Measurements from ENCODE around the gene H2BK1. TPM values are rescaled to one million over a fixed set of nuclear protein-coding genes. Genes with fewer than 3 reads are reported as not detected.

The H2BK1 gene
- total RNA-seq, 1 donor from 2014 or later, result not detected

- intact Hi-C loops (cut with micrococcal nuclease), result no loop called here
- no peak for ATAC-seq
- DNase-seq, result no peak
Observed at GRCh38 chr7:151208253-151208862, 1.9 kb downstream of the H2BK1 start.

DNA sequence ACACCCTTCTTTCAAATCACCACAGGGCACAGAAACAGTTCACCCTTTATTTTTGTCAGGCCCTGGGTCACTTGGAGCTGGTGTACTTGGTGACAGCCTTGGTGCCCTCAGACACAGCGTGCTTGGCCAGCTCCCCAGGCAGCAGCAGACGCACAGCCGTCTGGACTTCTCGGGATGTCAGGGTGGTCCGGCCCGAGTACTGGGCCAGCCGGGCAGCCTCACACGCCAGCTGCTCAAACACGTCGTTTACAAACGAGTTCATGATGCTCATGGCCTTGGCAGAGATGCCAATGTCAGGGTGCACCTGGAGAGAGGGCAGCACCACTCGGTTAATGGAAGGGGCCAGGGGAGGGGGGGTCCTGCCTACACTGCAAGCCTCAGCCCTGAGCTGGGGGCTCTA, 2.5 kb downstream of the H2BK1 start:
- intact Hi-C loops (cut with micrococcal nuclease), result no loop called here
- DNase-seq (no peak), ATAC-seq (no peak)

- intact Hi-C loops (cut with micrococcal nuclease), result no loop called here
- ATAC-seq, result no peak
- DNase-seq, result no peak
Observed at GRCh38 chr7:151207315-151207714, 3.0 kb downstream of the H2BK1 start.

DNA sequence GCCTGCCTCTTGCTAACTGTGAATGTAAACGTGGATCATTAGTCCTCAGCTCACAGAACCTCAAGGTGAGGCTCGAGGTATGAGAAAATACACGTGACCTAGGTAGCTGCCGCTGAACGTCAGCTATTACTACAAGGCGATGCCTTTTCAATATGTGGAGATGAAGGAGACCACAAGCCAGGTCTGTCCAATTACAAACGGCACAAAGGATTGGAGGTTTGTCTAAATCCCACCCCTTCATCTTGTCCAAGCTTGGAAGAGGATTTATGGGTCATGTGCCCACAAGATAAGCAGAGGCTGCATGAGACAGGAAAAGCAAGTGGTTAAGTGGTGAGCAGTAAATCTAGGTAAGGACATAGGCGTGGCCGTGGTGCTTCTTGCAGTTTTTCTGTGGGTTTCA, 3.4 kb downstream of the H2BK1 start:
- DNase-seq, result no peak
- intact Hi-C loops (cut with micrococcal nuclease), result no loop called here
- no peak for ATAC-seq

DNA sequence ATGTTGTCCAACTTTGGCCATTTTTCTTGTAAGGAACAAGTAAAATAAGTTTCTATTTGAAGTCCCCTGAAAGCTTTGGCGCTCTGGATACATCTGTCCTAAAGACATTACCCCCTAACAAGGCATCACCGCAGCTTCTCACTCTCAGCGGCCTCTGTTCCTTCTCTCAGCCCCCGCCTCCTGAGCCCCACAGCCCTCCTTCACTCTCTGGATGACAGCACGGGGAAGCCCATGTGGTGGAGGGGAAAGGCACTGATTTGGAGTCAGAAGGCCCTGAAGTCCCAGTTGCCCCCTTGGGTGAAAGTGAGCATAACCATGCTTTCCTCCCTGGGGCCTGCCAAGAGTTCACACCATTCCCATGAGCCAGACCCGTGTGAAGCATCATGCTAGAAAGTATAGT, 4.6 kb downstream of the H2BK1 start:
- ATAC-seq, result no peak
- intact Hi-C loops (cut with micrococcal nuclease), result no loop called here

DNA sequence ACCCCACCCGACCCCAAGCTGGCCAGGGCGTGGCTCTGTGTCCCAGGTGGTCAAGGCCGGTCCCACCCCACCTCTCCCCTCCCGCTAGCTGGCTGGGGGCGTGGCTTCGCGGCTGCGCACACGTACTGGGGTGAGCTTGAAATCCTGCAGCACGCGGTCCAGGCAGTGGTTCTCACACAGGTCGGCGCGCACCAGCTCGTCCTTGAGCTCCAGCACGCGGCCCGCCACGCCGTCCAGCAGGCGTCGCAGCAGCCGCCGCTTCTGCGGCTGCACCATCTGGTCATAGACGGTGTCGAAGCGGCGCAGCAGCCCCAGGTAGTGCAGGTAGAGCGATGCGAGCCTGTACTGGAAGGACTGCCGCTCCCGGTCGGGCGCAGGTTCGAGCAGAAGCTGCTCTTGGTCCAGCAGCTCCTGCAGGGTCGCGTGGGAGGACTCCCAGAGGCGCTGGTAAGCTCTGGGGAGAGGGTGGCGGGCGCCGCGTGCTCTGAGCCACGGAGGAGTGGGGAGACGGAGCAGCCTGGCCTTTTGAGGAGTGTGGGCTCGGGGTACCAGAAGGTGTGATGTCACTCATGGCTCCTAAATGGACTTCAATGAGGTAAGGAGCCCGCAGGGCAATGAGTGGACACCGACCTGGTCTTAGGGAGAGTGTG, 5.8 kb downstream of the H2BK1 start:
- no peak for DNase-seq
- intact Hi-C loops (cut with micrococcal nuclease), result no loop called here

More for the DNA sequence above, 4.6 kb downstream of the H2BK1 start:
- DNase-seq, result no peak

DNA sequence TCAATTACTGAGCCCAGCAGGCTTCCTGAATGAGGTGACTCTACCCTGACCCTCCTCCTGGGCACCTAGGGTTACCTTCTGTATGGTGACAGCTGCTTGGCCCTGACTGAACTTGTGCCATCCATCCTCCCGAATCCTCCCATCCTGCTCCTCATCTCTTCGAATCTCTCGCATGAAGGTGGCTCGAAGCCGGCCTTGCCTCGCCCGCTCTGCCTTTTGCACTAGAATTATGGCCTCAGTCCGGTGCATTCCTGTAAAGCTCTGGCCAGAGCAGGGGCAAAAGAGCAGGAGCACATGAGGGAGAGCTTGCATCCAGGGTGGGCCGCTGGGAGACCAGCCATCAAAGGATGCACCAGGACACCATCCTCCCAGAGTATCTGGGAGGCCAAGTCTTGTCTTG, 7.5 kb downstream of the H2BK1 start:
- DNase-seq, result no peak
- intact Hi-C loops (cut with micrococcal nuclease), result no loop called here
- no peak for ATAC-seq

More for the DNA sequence above, 5.8 kb downstream of the H2BK1 start:
- ATAC-seq, result peak; percentile 22

DNA sequence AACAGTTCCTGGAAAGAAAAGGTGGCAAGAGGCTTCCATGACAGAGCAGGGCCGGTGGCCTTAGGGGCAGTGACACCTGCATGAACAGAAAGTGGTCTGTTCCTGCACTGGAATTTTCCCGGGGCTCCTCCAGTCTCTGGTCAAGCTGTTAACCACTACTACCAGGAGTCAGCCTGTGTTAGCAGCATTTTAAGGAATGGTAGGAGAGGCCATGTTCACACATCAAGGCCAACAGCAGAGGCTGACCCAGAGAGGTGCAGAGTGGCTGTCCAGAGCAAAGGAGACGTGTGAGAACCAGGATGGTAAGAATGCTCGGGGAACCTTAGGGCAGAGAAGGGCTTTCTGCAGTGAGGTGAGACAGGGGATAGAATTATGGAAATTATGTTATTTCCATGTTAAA, 8.5 kb downstream of the H2BK1 start:
- intact Hi-C loops (cut with micrococcal nuclease), result no loop called here
- DNase-seq, result no peak
- ATAC-seq, result no peak

- intact Hi-C loops (cut with micrococcal nuclease), result no loop called here
- ATAC-seq (no peak), DNase-seq (no peak)
Observed at GRCh38 chr7:151201344-151201743, 8.9 kb downstream of the H2BK1 start.

DNA sequence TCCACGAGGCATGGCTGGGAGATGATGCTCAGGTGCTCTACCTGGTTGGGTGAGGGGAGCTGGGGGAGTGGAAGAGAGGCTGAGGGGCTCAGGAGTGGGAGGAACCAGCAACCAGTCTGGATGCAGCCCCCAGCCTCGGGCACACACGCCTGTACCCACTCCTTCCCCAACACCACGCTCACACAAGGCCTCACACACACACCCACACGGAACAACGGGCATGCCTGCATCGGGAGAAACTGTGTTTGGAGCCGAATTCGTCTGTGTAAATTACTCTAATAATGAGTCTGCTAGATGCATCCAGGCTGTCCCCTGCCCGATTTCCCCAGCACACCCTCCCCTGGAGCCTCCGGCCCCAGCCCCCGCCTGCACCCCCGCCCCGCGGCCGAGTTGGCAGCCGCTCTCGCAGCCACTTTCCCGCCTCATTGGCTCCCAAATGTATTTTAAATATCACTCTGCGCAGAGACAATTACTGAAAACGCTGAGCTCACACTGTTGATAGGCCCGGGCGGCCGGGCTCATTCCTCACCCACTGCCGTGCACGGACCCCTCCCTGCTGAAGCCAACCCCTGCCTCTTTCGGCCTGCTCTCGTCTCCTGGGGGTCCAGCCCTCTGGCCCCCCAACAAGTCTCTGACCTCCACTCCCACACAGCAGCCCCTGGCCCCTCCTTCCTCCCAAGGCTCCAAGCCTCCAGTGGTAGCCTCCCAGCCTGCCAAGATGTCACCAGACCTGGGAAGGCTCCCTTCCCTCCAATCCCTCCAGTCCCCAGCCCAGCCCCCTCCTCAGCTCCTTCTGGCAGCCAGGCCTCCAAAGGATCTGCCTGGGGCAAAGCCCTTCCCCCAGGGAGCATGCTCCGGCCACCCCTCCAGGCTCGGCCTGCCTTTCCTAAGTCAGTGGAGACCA, 11.1 kb downstream of the H2BK1 start:
- no peak for ATAC-seq
- intact Hi-C loops (cut with micrococcal nuclease), result no loop called here

DNA sequence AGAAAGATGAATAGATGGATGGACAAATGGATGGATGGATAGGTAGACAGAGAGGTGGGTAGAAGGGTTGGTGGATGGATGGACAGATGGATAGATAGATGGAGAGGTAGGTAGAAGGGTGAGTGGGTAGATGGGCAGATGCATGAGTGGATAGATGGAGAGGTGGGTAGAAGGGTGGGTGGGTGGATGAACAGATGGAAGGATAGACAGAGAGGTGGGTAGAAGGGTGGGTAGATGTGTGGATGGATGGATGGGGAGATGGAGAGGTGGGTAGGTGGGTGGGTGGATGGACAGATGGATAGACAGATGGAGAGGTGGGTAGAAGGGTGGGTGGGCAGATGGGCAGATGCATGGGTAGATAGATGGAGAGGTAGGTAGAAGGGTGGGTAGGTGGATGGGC, 12.4 kb downstream of the H2BK1 start:
- no peak for DNase-seq
- ATAC-seq, result no peak
- intact Hi-C loops (cut with micrococcal nuclease), result no loop called here

More for the DNA sequence above, 11.1 kb downstream of the H2BK1 start:
- no peak for DNase-seq

GRCh38 chr7:151195616-151196450, 14.5 kb downstream of the H2BK1 start:
- DNase-seq (no peak), ATAC-seq (no peak)
- intact Hi-C loops (cut with micrococcal nuclease), result no loop called here

GRCh38 chr7:151194188-151194587, 16.1 kb downstream of the H2BK1 start:
- intact Hi-C loops (cut with micrococcal nuclease), result no loop called here
- ATAC-seq (no peak), DNase-seq (no peak)

- intact Hi-C loops (cut with micrococcal nuclease), result no loop called here
- ATAC-seq, result no peak
- no peak for DNase-seq
Observed at GRCh38 chr7:151193203-151193978, 16.9 kb downstream of the H2BK1 start.

DNA sequence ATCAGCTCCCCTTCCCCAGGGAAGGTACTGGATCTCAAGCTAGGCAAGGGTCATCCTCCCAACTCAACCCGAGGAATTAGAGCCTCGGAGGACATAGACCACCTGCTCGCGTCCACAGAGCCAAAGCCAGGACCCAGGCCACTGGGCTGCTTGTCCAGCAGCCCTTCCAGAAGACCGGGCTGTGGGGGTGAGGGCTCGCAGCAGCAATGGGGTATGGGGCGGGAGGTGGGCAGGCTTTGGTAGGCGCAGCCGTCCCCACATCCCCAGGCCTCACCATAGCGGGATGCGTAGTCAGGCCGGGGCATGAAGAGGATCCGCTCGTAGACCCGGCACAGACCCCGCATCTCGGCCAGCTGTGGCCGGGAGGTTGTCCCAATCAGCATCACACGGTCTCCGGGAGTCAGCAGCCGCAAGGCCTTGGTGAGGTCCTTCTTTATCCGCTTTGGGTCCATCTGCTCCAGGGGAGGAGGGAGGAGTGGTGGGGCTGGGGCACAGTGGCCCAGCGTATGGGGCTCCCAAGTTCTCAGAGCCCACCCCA, 18.2 kb downstream of the H2BK1 start:
- intact Hi-C loops (cut with micrococcal nuclease), result no loop called here
- ATAC-seq (no peak), DNase-seq (no peak)

DNA sequence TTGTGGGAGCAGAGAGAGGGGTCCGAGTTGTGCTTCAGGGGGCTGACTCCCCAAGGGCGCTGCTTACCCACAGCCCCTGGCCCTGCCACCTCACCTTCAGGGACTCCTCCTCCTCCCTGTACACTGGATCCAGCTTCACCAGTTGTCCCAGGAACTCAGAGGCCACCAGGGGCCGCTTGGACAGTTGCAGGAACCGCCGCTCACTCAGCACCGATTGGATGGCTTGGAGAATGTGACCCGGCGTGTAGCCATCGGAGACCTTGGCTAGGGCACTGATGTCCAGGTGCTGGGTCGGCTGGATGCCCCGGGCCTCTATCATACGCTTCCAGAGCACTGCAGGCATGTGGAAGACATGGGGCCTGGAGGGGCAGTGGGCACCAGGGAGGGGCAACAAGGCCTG, 18.7 kb downstream of the H2BK1 start:
- DNase-seq (no peak), ATAC-seq (no peak)
- intact Hi-C loops (cut with micrococcal nuclease), result no loop called here

- intact Hi-C loops (cut with micrococcal nuclease), result no loop called here
- no peak for DNase-seq
- no peak for ATAC-seq
Observed at GRCh38 chr7:151189038-151189437, 21.2 kb downstream of the H2BK1 start.

DNA sequence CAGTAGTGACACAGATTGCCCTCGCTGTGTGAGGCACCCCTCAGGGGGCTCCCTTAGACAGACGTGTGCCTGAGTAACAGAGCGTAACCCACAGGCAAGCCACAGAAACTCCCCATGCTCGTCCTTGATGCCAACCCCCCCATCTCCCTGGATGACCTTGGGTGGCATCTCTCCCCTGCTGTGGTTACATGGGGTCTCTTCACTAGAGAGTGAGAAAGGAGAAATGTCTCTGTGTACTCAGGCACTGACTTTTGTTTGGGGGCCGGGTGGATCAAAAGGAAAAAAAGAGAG, 22.1 kb downstream of the H2BK1 start:
- DNase-seq, result no peak
- intact Hi-C loops (cut with micrococcal nuclease), result no loop called here
- ATAC-seq, result no peak
